GM12892 (cell line): ENCODE measurements around the gene CAMTA1.

ENCODE experiments used
- POLR2A ChIP-seq: IDR thresholded peaks from 2 replicates; pipeline ENCODE4 v1.6.1; 2011; ENCODE audit warnings: low read depth, low read length, control low read depth
- POLR2AphosphoS5 ChIP-seq: IDR thresholded peaks from 2 replicates; pipeline ENCODE4 v1.6.1; 2011; ENCODE audit warnings: low read depth, low read length, control low read depth
- TAF1 ChIP-seq: IDR thresholded peaks from 2 replicates; pipeline ENCODE4 v1.6.1; 2011; ENCODE audit warnings: low read depth, mild to moderate bottlenecking, control low read depth, low read length, borderline replicate concordance

DNA sequence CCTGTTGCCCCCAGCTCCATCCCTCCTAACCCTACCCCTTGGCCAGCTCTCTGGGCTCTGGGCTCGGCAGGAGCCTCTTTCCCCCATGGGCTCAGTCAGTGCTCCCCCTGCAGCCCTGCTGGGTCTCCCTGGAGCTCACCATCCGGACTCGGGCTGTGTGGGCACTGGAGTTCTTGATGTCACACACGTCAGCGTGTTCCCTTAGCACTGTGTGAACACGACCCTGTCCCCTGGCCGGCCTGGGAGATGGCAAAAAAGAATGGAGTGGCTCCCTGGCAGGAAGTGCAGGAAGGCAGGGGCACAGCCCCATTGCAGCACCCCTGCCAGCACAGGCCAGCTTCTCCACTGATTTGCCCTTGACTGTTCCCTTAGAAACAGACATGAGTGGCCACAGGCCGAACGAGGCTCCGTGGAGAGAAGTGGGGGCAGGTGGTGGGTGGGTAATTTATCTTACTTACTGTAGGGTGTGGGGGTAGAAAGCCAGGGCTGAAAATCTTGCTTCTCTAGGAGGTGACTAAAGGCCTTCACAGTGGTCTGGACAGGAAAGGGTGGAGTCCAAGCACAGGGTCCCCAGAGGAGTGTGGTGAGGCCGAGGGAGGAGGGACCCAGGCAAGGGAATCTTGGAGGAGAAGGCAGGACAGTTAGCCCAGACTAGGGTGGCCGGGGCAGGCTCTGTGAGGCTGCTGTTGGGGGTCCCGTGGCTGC, 604.1 kb downstream of the CAMTA1 start:
- TF ChIP-seq POLR2A (no peak), TAF1 (no peak), POLR2AphosphoS5 (no peak)
